HEK293 (cell line): ENCODE data around the gene SLC7A6.

ENCODE experiments used
- ATF2 ChIP-seq: fragments of 450-650 bp; formaldehyde crosslinking; IDR thresholded peaks from 2 replicates; pipeline ENCODE4 v1.5.1; 2016; ENCODE audit warnings: missing biosample characterization, missing genetic modification characterization, low read depth
- CTCF ChIP-seq: fragments of 450-650 bp; formaldehyde crosslinking; IDR thresholded peaks from 2 replicates; pipeline ENCODE4 v1.5.1; 2016; ENCODE audit warnings: missing biosample characterization, missing genetic modification characterization
- GLI4 ChIP-seq: fragments of 450-650 bp; formaldehyde crosslinking; IDR thresholded peaks from 2 replicates; pipeline ENCODE4 v1.5.1; 2016; ENCODE audit warnings: missing biosample characterization, missing genetic modification characterization
- ZFP3 ChIP-seq: fragments of 450-650 bp; formaldehyde crosslinking; IDR thresholded peaks from 2 replicates; pipeline ENCODE4 v1.5.1; 2016; ENCODE audit warnings: low read depth, missing biosample characterization, missing genetic modification characterization
- ZNF274 ChIP-seq, 2 experiments: fragments of 200-500 bp in 1 of 2; fragments of 450-650 bp in 1 of 2; sonication (Bioruptor generic) in 1 of 2; formaldehyde crosslinking in 1 of 2; IDR thresholded peaks; 2 replicates each; pipeline versions ENCODE4 v1.5.1 to v1.6.1; 2014 to 2016; ENCODE audit warnings: borderline replicate concordance in 1 of 2, inconsistent platforms in 1 of 2, low read length in 1 of 2, missing biosample characterization in 1 of 2, missing genetic modification characterization in 1 of 2
- ZNF549 ChIP-seq: fragments of 450-650 bp; IDR thresholded peaks from 2 replicates; pipeline ENCODE4 v1.5.1; 2018; ENCODE audit warnings: missing biosample characterization, missing genetic modification characterization, mild to moderate bottlenecking, inconsistent platforms, moderate library complexity
- ZNF658 ChIP-seq: fragments of 450-650 bp; formaldehyde crosslinking; IDR thresholded peaks from 2 replicates; pipeline ENCODE4; 2016; ENCODE audit warnings: missing biosample characterization, missing genetic modification characterization

GRCh38 chr16:68244481-68244902, 19.8 kb upstream of the SLC7A6 start:
- TF ChIP-seq CTCF (tag by site-specific recombination) (no peak), ZNF549 (no peak), GLI4 (no peak), ZNF658 (tag by site-specific recombination) (no peak), ATF2 (no peak), ZFP3 (no peak), ZNF274 (IDR thresholded peaks at IDR 0.05; ENCODE audit: low read length) (no peak), ZNF274 (tag by site-specific recombination; IDR thresholded peaks at IDR 0.05; ENCODE audit: borderline replicate concordance) (no peak)
